Measurements from ENCODE around the gene CUX1.
"Not testable (repeated sequence)": the region's sequence is repeated elsewhere in the genome, so short reads cannot be mapped to it uniquely, and the experiment has no call there.

Gene CUX1

GRCh38 chr7:101985903-101986734 is 168.7 kb downstream of the CUX1 start:
- no peak for DNase-seq

GRCh38 chr7:101987494-101987893 is 170.1 kb downstream of the CUX1 start:
- H3K27me3 ChIP-seq (replicated peaks; ENCODE audit: insufficient read depth, low read length), result no peaks in the 10 kb centered on the region
- no peak overlapping the region for H3K27ac ChIP-seq (ENCODE audit: low read length)
- no peak for DNase-seq
- peaks cover 39% of the 10 kb centered on the region for H3K4me1 ChIP-seq (ENCODE audit: low read length)
- H3K79me2 ChIP-seq (ENCODE audit: low read length), result peaks cover 36% of the 10 kb centered on the region
- no peaks in the 10 kb centered on the region for H4K20me1 ChIP-seq (ENCODE audit: insufficient read depth, low read length)
- no peak overlapping the region for H3K4me2 ChIP-seq (ENCODE audit: low read depth, low read length)
- no peak overlapping the region for H2AFZ ChIP-seq (ENCODE audit: low read length)
- H3K9ac ChIP-seq (ENCODE audit: low read length), result no peak overlapping the region
- H3K9me3 ChIP-seq (replicated peaks; ENCODE audit: insufficient read depth, low read length), result no peaks in the 10 kb centered on the region
- H3F3A ChIP-seq (ENCODE audit: insufficient read depth, low read length), result peaks cover 29% of the 10 kb centered on the region
- H3K4me3 ChIP-seq (ENCODE audit: low read length), result no peak overlapping the region
- H3K9me2 ChIP-seq (replicated peaks; ENCODE audit: insufficient read depth, low read length), result no peaks in the 10 kb centered on the region
- no peak for TF ChIP-seq EZH2 (optimal IDR thresholded peaks at IDR 0.05; ENCODE audit: low read depth, low read length)
- TF ChIP-seq EZH2phosphoT487 (IDR thresholded peaks at IDR 0.05; ENCODE audit: low read length), result no peak
- no peak for TF ChIP-seq CTCF (IDR thresholded peaks at IDR 0.05; ENCODE audit: low read length)
- no peaks in the 10 kb centered on the region for H3K36me3 ChIP-seq (replicated peaks; ENCODE audit: insufficient read depth, low read length)

More at GRCh38 chr7:101985903-101986734, 168.7 kb downstream of the CUX1 start:
- H3K4me1 ChIP-seq (ENCODE audit: low read length), result peaks cover 33% of the 10 kb centered on the region
- no peaks in the 10 kb centered on the region for H3K27me3 ChIP-seq (replicated peaks; ENCODE audit: insufficient read depth, low read length)
- no peaks in the 10 kb centered on the region for H3K36me3 ChIP-seq (replicated peaks; ENCODE audit: insufficient read depth, low read length)
- H3K9ac ChIP-seq (ENCODE audit: low read length), result no peak overlapping the region
- H4K20me1 ChIP-seq (ENCODE audit: insufficient read depth, low read length), result no peaks in the 10 kb centered on the region
- peaks cover 30% of the 10 kb centered on the region for H3K79me2 ChIP-seq (ENCODE audit: low read length)
- H3K4me3 ChIP-seq (ENCODE audit: low read length), result no peak overlapping the region
- H3F3A ChIP-seq (ENCODE audit: insufficient read depth, low read length), result peaks cover 30% of the 10 kb centered on the region
- TF ChIP-seq CTCF (IDR thresholded peaks at IDR 0.05; ENCODE audit: low read length) (no peak), EZH2 (optimal IDR thresholded peaks at IDR 0.05; ENCODE audit: low read depth, low read length) (no peak), EZH2phosphoT487 (IDR thresholded peaks at IDR 0.05; ENCODE audit: low read length) (no peak)
- H2AFZ ChIP-seq (ENCODE audit: low read length), result no peak overlapping the region
- no peak overlapping the region for H3K4me2 ChIP-seq (ENCODE audit: low read depth, low read length)
- H3K27ac ChIP-seq (ENCODE audit: low read length), result no peak overlapping the region
- no peaks in the 10 kb centered on the region for H3K9me2 ChIP-seq (replicated peaks; ENCODE audit: insufficient read depth, low read length)
- H3K9me3 ChIP-seq (replicated peaks; ENCODE audit: insufficient read depth, low read length), result no peaks in the 10 kb centered on the region

GRCh38 chr7:101988060-101988459 is 170.6 kb downstream of the CUX1 start:
- H3K27ac ChIP-seq (ENCODE audit: low read length); H3K9ac ChIP-seq (ENCODE audit: low read length); H3K27me3 ChIP-seq (replicated peaks; ENCODE audit: insufficient read depth, low read length); H3K4me3 ChIP-seq (ENCODE audit: low read length); H3K9me3 ChIP-seq (replicated peaks; ENCODE audit: insufficient read depth, low read length); H2AFZ ChIP-seq (ENCODE audit: low read length); H4K20me1 ChIP-seq (ENCODE audit: insufficient read depth, low read length); DNase-seq; H3K4me2 ChIP-seq (ENCODE audit: low read depth, low read length); H3K9me2 ChIP-seq (replicated peaks; ENCODE audit: insufficient read depth, low read length); H3K36me3 ChIP-seq (replicated peaks; ENCODE audit: insufficient read depth, low read length): not testable (repeated sequence)
- Histone ChIP-seq H3K4me1 (ENCODE audit: low read length) (peaks cover 35% of the 10 kb centered on the region), H3K79me2 (ENCODE audit: low read length) (peaks cover 36% of the 10 kb centered on the region), H3F3A (ENCODE audit: insufficient read depth, low read length) (peaks cover 30% of the 10 kb centered on the region)

- Histone ChIP-seq H3K9me3 (replicated peaks; ENCODE audit: insufficient read depth, low read length) (no peaks in the 10 kb centered on the region), H3F3A (ENCODE audit: insufficient read depth, low read length) (peaks cover 30% of the 10 kb centered on the region), H3K27ac (ENCODE audit: low read length) (no peak overlapping the region)
Observed at GRCh38 chr7:101988513-101988912, 171.1 kb downstream of the CUX1 start.

More at GRCh38 chr7:101988513-101988912, 171.1 kb downstream of the CUX1 start:
- Histone ChIP-seq H4K20me1 (ENCODE audit: insufficient read depth, low read length) (no peaks in the 10 kb centered on the region), H3K4me1 (ENCODE audit: low read length) (peaks cover 30% of the 10 kb centered on the region), H3K9ac (ENCODE audit: low read length) (no peak overlapping the region), H3K9me2 (replicated peaks; ENCODE audit: insufficient read depth, low read length) (no peaks in the 10 kb centered on the region), H3K27me3 (replicated peaks; ENCODE audit: insufficient read depth, low read length) (no peaks in the 10 kb centered on the region), H2AFZ (ENCODE audit: low read length) (no peak overlapping the region), H3K4me2 (ENCODE audit: low read depth, low read length) (no peak overlapping the region), H3K79me2 (ENCODE audit: low read length) (peaks cover 35% of the 10 kb centered on the region), H3K4me3 (ENCODE audit: low read length) (no peak overlapping the region), H3K36me3 (replicated peaks; ENCODE audit: insufficient read depth, low read length) (no peaks in the 10 kb centered on the region)
- TF ChIP-seq CTCF (IDR thresholded peaks at IDR 0.05; ENCODE audit: low read length) (no peak), EZH2 (optimal IDR thresholded peaks at IDR 0.05; ENCODE audit: low read depth, low read length) (no peak), EZH2phosphoT487 (IDR thresholded peaks at IDR 0.05; ENCODE audit: low read length) (no peak)
- DNase-seq, result no peak

All from MM.1S (cell line).